ENCODE data around the gene ZFHX3. TPM values are rescaled to one million over a fixed set of nuclear protein-coding genes. Genes with fewer than 3 reads are reported as not detected.

The ZFHX3 gene
- total RNA-seq, 1 donor from 2014 or later = 2.3 TPM

DNA sequence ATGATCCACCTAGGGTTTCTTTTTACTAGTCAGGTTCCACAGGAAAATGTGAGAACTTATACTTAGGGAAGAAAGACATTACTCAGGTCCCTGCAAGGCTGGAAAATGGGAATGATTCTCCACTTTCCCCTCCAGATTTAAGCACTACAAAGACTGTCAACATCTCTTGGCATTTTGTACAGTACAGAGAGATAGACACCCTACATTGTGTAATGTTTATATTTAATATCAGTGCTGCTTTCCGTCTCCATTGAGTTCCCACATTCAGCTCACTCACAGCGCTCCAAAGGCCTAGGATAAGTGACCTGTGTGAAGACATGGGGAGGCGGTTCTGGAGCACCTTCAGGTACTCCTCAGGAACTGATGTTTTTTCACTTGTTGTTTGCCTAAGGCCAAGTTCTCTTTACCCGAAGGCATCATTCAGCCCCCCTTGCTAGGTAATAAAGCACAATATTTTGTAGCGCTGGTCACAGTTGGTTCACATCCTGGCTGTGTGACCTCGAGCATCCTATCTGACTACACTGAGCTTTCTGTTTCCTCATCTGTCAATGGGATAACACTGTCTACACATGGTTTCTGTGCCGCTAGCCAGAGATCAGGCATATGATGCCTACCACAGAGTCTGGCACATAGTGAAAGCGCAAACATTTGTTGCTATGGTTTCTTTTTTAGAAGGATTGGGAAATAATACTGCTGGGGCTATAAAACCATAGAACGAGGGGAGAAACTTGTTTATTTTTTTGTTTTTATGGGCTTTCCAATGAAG lies 226.6 kb downstream of the ZFHX3 start:
- DNase-seq = no peak

DNA sequence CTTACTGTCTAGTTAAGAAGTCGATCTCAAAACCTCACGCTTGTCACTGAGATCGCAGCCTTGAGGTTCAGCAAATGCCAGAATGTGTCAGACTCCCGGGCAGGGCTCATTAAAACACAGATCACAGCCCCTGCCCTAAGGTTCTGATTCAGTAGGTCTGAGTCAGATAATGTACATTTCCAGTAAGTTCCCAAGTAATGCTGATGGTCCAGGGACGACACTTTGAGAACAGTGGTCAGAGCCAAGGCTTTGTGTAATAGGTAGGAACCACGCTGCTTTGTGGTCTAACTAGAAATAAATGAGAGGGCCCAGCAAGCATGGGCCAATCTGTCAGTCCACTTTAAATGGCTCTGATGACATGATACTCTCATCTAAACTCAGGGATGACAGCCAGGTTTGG lies 228.6 kb downstream of the ZFHX3 start:
- no peak for DNase-seq

- no peak for DNase-seq
These were observed 229.6 kb downstream of the ZFHX3 start for GRCh38 chr16:72818236-72818845.

GRCh38 chr16:72815348-72816318 lies 232.3 kb downstream of the ZFHX3 start:
- no peak for DNase-seq

DNA sequence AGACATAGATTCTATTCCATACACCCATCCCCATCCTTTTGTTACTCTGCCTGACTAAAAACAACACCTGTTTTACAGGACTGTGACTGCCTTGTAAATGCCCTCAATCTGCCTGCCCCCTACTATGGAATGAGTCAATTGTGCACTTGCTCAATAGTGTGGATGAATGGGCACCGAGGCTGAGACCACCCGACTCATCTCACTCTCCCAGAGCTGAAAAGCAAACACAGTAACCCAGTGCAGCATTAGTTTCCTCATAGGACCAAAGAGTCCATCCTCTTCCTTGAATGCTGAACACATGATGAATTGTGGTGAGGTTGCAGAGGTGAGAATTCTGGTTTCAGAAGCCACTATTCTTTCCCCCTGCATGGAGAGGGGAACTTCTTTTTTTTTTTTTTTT lies 233.7 kb downstream of the ZFHX3 start:
- DNase-seq = no peak

DNA sequence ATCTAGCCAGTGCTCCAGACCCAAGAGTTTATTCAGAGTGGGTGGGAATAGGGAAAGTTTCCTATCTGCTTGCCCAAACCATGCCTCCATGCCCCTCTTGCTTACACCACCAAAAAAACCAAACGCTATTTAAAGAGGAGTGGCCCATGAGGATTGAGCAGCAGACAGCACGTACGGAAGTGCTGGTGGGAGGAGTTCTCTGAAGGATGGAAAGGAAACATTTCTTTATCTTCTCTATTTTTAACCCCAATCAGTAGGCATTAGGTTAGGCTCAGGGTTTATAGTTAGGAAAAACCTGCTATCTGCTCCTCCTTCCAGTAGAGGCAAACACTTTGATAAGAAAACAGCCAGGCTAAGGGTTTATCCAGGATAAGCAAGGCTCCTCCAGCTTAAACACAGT lies 235.3 kb downstream of the ZFHX3 start:
- no peak for DNase-seq

DNA sequence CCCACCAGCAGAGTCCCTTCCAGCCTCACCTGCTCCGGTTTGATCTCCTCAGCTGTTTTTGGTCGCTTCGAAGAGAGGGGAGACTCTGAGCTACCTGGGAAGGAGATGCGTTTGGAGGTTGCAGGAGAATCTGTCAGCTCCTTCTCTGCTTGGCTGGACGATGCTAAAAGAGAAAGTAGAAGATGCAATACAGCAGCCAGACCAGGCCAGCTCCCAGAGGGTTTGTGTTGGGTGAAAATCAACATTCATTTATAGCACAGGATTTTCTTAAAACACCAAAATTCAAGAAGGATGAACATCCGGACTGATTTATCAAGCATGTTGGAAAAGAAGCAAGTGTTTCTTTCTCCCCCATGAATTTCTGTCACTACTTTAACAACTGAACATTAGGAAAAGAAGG lies 236.1 kb downstream of the ZFHX3 start:
- DNase-seq = no peak

DNA sequence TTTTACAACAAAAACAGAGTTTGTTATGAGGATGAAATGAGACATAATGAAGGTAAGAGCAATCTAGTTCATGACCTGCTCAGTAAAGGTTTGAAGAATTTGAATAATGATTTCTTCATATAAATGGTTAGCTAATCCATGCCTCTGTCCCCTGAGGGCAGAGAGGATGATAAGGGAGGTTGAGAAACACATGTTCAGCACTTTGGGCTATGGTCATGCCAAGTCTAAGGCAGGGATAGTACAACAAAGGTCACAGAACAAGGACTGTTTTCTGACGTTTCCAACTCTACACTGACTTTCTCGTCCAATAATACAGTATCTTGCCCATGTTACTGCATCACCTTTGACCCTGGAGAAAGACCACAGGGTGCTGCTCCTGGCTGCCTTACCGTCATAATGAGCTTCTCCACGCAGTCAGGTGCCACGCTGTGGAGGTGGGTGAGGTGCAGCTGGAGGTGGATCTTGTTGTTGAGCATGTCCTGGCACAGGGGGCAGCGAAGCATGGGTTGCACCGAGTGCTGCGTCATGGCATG lies 236.7 kb downstream of the ZFHX3 start:
- DNase-seq = no peak

GRCh38 chr16:72810480-72810879 lies 237.4 kb downstream of the ZFHX3 start:
- no peak for DNase-seq

DNA sequence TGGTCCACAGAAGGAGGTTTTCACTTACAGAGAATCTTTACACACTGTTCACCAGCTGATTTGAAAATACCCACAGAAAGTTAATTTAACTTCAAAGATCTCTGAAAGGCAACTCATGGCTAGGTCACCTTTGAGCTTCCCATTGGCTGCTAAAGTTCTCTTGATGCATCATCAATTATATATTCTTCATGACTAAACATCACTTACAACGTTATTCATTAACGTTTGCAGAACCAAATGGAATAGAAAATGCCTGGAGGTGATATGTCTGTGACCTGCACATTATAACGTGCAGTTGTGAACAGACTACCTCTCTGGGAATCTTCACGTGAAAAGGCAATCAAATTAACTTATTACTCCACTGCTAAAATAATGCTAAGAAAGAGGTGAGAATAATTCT lies 238.5 kb downstream of the ZFHX3 start:
- DNase-seq = no peak

GRCh38 chr16:72808754-72809153 lies 239.2 kb downstream of the ZFHX3 start:
- DNase-seq = no peak

- no peak for DNase-seq
These were observed 240.7 kb downstream of the ZFHX3 start for GRCh38 chr16:72807245-72807644.

DNA sequence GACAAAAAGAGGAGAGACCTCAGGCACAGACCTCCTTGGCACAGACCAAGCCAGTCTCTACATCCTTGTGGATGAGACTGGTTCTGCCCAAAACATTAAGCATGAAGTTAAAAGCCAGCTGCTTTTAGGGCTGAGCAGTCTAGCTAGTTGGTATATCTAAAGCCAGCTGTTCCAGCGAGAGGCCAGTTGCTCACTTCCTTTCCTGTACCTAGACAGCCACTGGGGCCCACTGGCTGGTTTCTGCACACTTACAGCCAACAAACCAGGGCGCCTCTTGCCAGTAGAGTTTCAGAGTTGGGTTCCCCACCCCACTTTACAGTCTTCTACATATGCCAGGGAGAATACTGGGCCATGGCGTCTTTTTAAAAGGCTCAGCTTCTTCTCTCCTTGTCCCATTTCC lies 242.4 kb downstream of the ZFHX3 start:
- DNase-seq = no peak

GRCh38 chr16:72800524-72801161 lies 247.3 kb downstream of the ZFHX3 start:
- DNase-seq = no peak

GRCh38 chr16:72798264-72798663 lies 249.7 kb downstream of the ZFHX3 start:
- DNase-seq = no peak

- DNase-seq = no peak
These were observed 250.3 kb downstream of the ZFHX3 start for GRCh38 chr16:72797621-72798020.

GRCh38 chr16:72796222-72796621 lies 251.7 kb downstream of the ZFHX3 start:
- no peak for DNase-seq

DNA sequence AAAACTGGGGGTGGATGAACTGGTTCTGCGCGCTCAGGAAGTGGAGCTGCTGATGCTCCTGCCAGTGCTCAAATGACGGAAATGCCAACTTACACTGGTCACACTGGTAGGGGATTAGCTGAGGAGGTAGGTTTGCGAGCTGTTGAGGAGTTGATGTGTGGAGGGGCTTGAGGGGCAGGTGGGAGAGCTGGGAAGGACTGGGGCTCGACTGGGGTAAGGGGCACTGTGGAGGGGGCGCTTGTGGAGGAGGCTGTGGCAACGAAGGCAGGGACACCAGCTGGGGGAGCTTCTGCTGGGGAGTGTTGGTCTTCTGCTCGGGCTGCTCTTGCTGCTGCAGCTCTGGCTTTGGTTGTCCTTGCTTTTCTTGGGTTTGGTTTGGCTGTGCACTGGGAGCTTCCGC lies 252.9 kb downstream of the ZFHX3 start:
- no peak for DNase-seq

GRCh38 chr16:72794319-72794718 lies 253.6 kb downstream of the ZFHX3 start:
- DNase-seq = no peak

DNA sequence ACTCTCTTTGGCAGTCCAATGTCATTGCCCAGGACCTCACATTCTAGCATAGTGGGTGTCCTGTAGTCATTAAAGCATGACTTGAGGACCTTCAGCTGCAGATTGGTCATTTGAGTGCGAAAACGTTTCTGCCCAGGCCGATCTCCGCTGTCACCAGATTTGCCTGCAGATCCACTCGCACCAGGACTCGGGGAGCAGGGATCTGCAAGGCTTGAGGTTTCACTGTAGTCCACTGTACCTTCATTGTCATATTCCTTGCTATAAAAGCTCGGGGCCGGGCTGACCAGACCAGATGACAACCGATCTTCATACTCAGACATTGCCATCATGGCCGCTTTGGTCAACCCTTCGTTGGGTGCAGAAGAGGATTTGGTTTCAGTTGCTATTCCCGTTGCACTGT lies 254.2 kb downstream of the ZFHX3 start:
- DNase-seq = no peak

- DNase-seq = no peak
These were observed 254.9 kb downstream of the ZFHX3 start for GRCh38 chr16:72793017-72793416.

- DNase-seq = no peak
These were observed 256.1 kb downstream of the ZFHX3 start for GRCh38 chr16:72791786-72792185.

All from occipital lobe (tissue), 2 donors.